ENCODE results near the gene PREX1. TPM values are rescaled to one million over a fixed set of nuclear protein-coding genes. Genes with fewer than 3 reads are reported as not detected.

The PREX1 gene
- total RNA-seq, 1 experiment from 2014 or later, result 3.3 TPM

- no peaks in the 10 kb centered on the region for H3K9me2 ChIP-seq (ENCODE audit: insufficient read depth)
- H3K27ac ChIP-seq, result no peak overlapping the region
- intact Hi-C loops (cut with micrococcal nuclease; ENCODE audit: unreplicated experiment), result no loop called here
- H3K4me1 ChIP-seq (replicated peaks; ENCODE audit: insufficient read depth), result peaks cover 19% of the 10 kb centered on the region
- H2AFZ ChIP-seq, result no peak overlapping the region
- BruUV-seq (replicated peaks), result no TSS peak
- no peak for DNase-seq
- H3K4me3 ChIP-seq, result no peak overlapping the region
- peaks cover 15% of the 10 kb centered on the region for H3F3A ChIP-seq (ENCODE audit: insufficient read depth, low read depth)
- ChIA-PET POLR2A (ENCODE audit: unreplicated experiment) (no interaction called here), CTCF (no interaction called here)
- H3K4me2 ChIP-seq, result no peak overlapping the region
- no peaks in the 10 kb centered on the region for H4K20me1 ChIP-seq (ENCODE audit: insufficient read depth)
- no peaks in the 10 kb centered on the region for H3K36me3 ChIP-seq (ENCODE audit: low read depth)
- no peaks in the 10 kb centered on the region for H3K9me3 ChIP-seq (ENCODE audit: insufficient read depth, low read depth)
- no peaks in the 10 kb centered on the region for H3K27me3 ChIP-seq (ENCODE audit: insufficient read depth, low read depth)
- no peaks in the 10 kb centered on the region for H3K79me2 ChIP-seq (ENCODE audit: low read depth)
- TF ChIP-seq CTCF (conservative IDR thresholded peaks at IDR 0.05), result no peak
- TF ChIP-seq EZH2 (IDR thresholded peaks at IDR 0.05; ENCODE audit: low read depth), result no peak
These were observed 183.4 kb downstream of the PREX1 start for GRCh38 chr20:48644286-48644828.

DNA sequence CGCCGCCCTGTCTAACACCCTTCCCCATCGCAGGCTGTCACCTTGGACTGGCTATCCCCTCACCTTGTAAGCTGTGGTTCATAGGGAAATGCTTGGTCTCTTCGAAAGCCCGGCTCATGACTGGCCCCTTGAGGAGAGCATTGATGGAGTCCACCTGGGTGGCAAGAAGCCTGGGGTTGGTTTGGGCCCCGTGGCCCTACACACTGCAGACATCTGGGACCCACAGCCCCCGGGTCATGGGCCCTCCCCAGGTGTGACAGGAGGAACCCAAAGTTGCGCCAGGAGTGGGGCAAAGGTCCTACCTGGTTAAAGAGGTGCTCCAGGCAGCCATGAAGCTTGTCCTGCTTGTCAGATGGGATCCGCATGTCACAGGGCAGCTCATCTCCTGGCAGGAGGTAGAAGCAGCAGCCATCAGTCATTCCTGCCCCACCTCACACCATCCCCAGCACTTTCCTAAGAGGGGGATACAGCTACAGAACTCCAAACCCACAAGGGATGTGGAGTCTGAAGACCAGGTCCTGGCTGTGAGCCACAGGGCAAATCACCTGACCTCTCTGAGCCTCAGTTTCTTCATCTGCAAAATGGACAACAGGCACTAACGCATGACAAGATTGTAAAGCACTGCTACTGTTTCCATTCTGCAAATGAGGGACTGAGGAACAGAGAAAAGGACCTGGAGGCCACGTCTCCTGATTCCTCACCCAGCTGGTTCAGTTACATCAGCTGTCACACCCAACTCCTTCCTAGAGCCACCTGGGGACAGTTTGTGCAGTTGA, 185.5 kb downstream of the PREX1 start:
- H3K79me2 ChIP-seq (ENCODE audit: low read depth), result no peaks in the 10 kb centered on the region
- no peaks in the 10 kb centered on the region for H3K27me3 ChIP-seq (ENCODE audit: insufficient read depth, low read depth)
- no peaks in the 10 kb centered on the region for H4K20me1 ChIP-seq (ENCODE audit: insufficient read depth)
- no peaks in the 10 kb centered on the region for H3K9me2 ChIP-seq (ENCODE audit: insufficient read depth)
- H3K27ac ChIP-seq, result no peak overlapping the region
- no TSS peak for BruUV-seq (replicated peaks)
- DNase-seq, result no peak
- H3K9me3 ChIP-seq (ENCODE audit: insufficient read depth, low read depth), result no peaks in the 10 kb centered on the region
- no peak overlapping the region for H3K4me2 ChIP-seq
- no peaks in the 10 kb centered on the region for H3K36me3 ChIP-seq (ENCODE audit: low read depth)
- peaks cover 5% of the 10 kb centered on the region; the same call in 1 of the 2 replicates for H3F3A ChIP-seq (ENCODE audit: insufficient read depth, low read depth)
- H2AFZ ChIP-seq, result no peak overlapping the region
- peaks cover 22% of the 10 kb centered on the region for H3K4me1 ChIP-seq (replicated peaks; ENCODE audit: insufficient read depth)
- ChIA-PET CTCF (no interaction called here), POLR2A (ENCODE audit: unreplicated experiment) (interaction anchor here (0.6 kb wide), 1 partner anchor 264 kb away, joined by 9 read pairs; no protein-coding TSS in a partner anchor)
- intact Hi-C loops (cut with micrococcal nuclease; ENCODE audit: unreplicated experiment), result no loop called here
- TF ChIP-seq EZH2 (IDR thresholded peaks at IDR 0.05; ENCODE audit: low read depth) (no peak), CTCF (conservative IDR thresholded peaks at IDR 0.05) (no peak)
- no peak overlapping the region for H3K4me3 ChIP-seq

GRCh38 chr20:48640871-48641270, 186.9 kb downstream of the PREX1 start:
- H3K36me3 ChIP-seq (ENCODE audit: low read depth), result no peaks in the 10 kb centered on the region
- no TSS peak for BruUV-seq (replicated peaks)
- H3K4me3 ChIP-seq, result no peak overlapping the region
- peaks cover 5% of the 10 kb centered on the region; the same call in 1 of the 2 replicates for H3F3A ChIP-seq (ENCODE audit: insufficient read depth, low read depth)
- no peak overlapping the region for H3K4me2 ChIP-seq
- H3K9me3 ChIP-seq (ENCODE audit: insufficient read depth, low read depth), result no peaks in the 10 kb centered on the region
- peaks cover 22% of the 10 kb centered on the region for H3K4me1 ChIP-seq (replicated peaks; ENCODE audit: insufficient read depth)
- H3K79me2 ChIP-seq (ENCODE audit: low read depth), result no peaks in the 10 kb centered on the region
- ChIA-PET POLR2A (ENCODE audit: unreplicated experiment) (no interaction called here), CTCF (no interaction called here)
- H3K27me3 ChIP-seq (ENCODE audit: insufficient read depth, low read depth), result no peaks in the 10 kb centered on the region
- intact Hi-C loops (cut with micrococcal nuclease; ENCODE audit: unreplicated experiment), result no loop called here
- DNase-seq, result no peak
- H3K27ac ChIP-seq, result no peak overlapping the region
- no peaks in the 10 kb centered on the region for H3K9me2 ChIP-seq (ENCODE audit: insufficient read depth)
- TF ChIP-seq CTCF (conservative IDR thresholded peaks at IDR 0.05) (no peak), EZH2 (IDR thresholded peaks at IDR 0.05; ENCODE audit: low read depth) (no peak)
- no peaks in the 10 kb centered on the region for H4K20me1 ChIP-seq (ENCODE audit: insufficient read depth)
- H2AFZ ChIP-seq, result no peak overlapping the region

All from PC-9 (cell line).